Measurements from ENCODE around the gene BAG2. TPM values are rescaled to one million over a fixed set of nuclear protein-coding genes. Genes with fewer than 3 reads are reported as not detected.

BAG2 gene
- total RNA-seq (2013): 0.31 TPM
- polyA plus RNA-seq: under 1 TPM; 0.09 to 0.21 (median 0.20) TPM
- 0.16 and 0.28 TPM in 2 replicates for polyA minus RNA-seq
- 1.0 to 4.5 (median 3.3) reads per million in 11 experiments for total RNA-seq

GRCh38 chr6:57172136-57173055 is at the start of gene BAG2:
Gene BAG2 (plus strand): TSS chr6:57172326. CDS start chr6:57172698, 372 bp downstream.
- Mint-ChIP-seq H3K27me3 (ENCODE audit: low read depth in 3 of 3) (peaks cover 6 to 10% (median 7%) of the 10 kb centered on the region in 3 donors), H3K36me3 (peaks cover 5 to 9% of the 10 kb centered on the region in 2 donors), H3K4me3 (peak within 1 kb of the TSS; percentile 88 to 96), H3K9me3 (peaks cover 0 to 1% (median 0%) of the 10 kb centered on the region in 7 donors), H3K4me1 (peaks cover 20% of the 10 kb centered on the region), H3K27ac (peak within 1 kb of the TSS in 6 of 7 donors; percentile 34 to 80 (median 64))
- intact Hi-C loops (cut with micrococcal nuclease): no loop called here
- H3K4me1 ChIP-seq (ENCODE audit: control insufficient read depth in 1 of 2, insufficient read depth in 2 of 2, low read length in 2 of 2): peaks cover 8 to 15% of the 10 kb centered on the region in 2 donors
- peak within 1 kb of the TSS; percentile 48 to 82 (median 50) for H3K4me3 ChIP-seq (replicated peaks in 1 of 3; ENCODE audit: low read depth in 2 of 3, low read length in 3 of 3)
- H3K36me3 ChIP-seq (replicated peaks in 1 of 2; ENCODE audit: control insufficient read depth in 1 of 2, insufficient read depth in 2 of 2, low read length in 2 of 2): peaks cover 4 to 5% of the 10 kb centered on the region in 2 donors
- peak within 1 kb of the TSS; percentile 67 for H3K9ac ChIP-seq (ENCODE audit: insufficient read depth, low read length, poor library complexity, severe bottlenecking)
- peaks cover 8% of the 10 kb centered on the region for H3K79me2 ChIP-seq (ENCODE audit: insufficient read depth, low read length)
- peak within 1 kb of the TSS; percentile 88 for H3K4me2 ChIP-seq (replicated peaks; ENCODE audit: extremely low read depth, low read length, poor library complexity, severe bottlenecking)
- H3K27ac ChIP-seq (ENCODE audit: low read depth in 1 of 2, low read length in 2 of 2): peak within 1 kb of the TSS in 1 of 2 donors; percentile 23
- under 1% methylated on average over 85 of the region's 97 CpGs for WGBS (ENCODE audit: insufficient coverage)
- TF ChIP-seq CTCF (IDR thresholded peaks at IDR 0.05): no peak
- peak within 1 kb of the TSS; percentile 91 for H2AFZ ChIP-seq (ENCODE audit: insufficient read depth, low read depth, low read length, poor library complexity, severe bottlenecking)
- H3K27me3 ChIP-seq (ENCODE audit: control insufficient read depth in 2 of 2, insufficient read depth in 2 of 2, low read length in 2 of 2): peaks cover 4 to 12% of the 10 kb centered on the region in 2 donors
- no peaks in the 10 kb centered on the region for H4K20me1 ChIP-seq (ENCODE audit: insufficient read depth, low read length)
- no peaks in the 10 kb centered on the region for H3K9me3 ChIP-seq (replicated peaks in 1 of 2; ENCODE audit: control insufficient read depth in 1 of 2, insufficient read depth in 1 of 2, low read length in 2 of 2)
- DNase-seq: peak; percentile 49 to 58 (median 54)

GRCh38 chr6:57123111-57123510 is 49.0 kb upstream of the BAG2 start:
- no peak overlapping the region for H3K4me3 Mint-ChIP-seq
- Histone ChIP-seq H3K4me1 (ENCODE audit: control insufficient read depth in 1 of 2, insufficient read depth in 2 of 2, low read length in 2 of 2) (no peaks in the 10 kb centered on the region), H3K27ac (ENCODE audit: low read depth in 1 of 2, low read length in 2 of 2) (no peak overlapping the region), H3K4me2 (replicated peaks; ENCODE audit: extremely low read depth, low read length, poor library complexity, severe bottlenecking) (no peak overlapping the region), H3K9ac (ENCODE audit: insufficient read depth, low read length, poor library complexity, severe bottlenecking) (no peak overlapping the region), H3K79me2 (ENCODE audit: insufficient read depth, low read length) (peaks cover 3% of the 10 kb centered on the region), H3K9me3 (replicated peaks in 1 of 2; ENCODE audit: control insufficient read depth in 1 of 2, insufficient read depth in 1 of 2, low read length in 2 of 2) (no peaks in the 10 kb centered on the region), H2AFZ (ENCODE audit: insufficient read depth, low read depth, low read length, poor library complexity, severe bottlenecking) (no peak overlapping the region), H3K27me3 (ENCODE audit: control insufficient read depth in 2 of 2, insufficient read depth in 2 of 2, low read length in 2 of 2) (no peaks in the 10 kb centered on the region), H3K4me3 (replicated peaks in 1 of 3; ENCODE audit: low read depth in 2 of 3, low read length in 3 of 3) (no peak overlapping the region), H4K20me1 (ENCODE audit: insufficient read depth, low read length) (peaks cover 11% of the 10 kb centered on the region), H3K36me3 (replicated peaks in 1 of 2; ENCODE audit: control insufficient read depth in 1 of 2, insufficient read depth in 2 of 2, low read length in 2 of 2) (peaks cover 2 to 24% of the 10 kb centered on the region in 2 donors)
- H3K27me3 Mint-ChIP-seq (ENCODE audit: low read depth in 3 of 3): peaks cover 0 to 2% (median 1%) of the 10 kb centered on the region in 3 donors
- no CpG with 5 or more reads among the region's 1 CpG for WGBS (ENCODE audit: insufficient coverage)
- no peak overlapping the region for H3K27ac Mint-ChIP-seq
- no peak for DNase-seq
- peaks cover 0 to 2% (median 0%) of the 10 kb centered on the region in 7 donors for H3K9me3 Mint-ChIP-seq
- H3K36me3 Mint-ChIP-seq: peaks cover 31 to 34% of the 10 kb centered on the region in 2 donors
- TF ChIP-seq CTCF (IDR thresholded peaks at IDR 0.05): no peak
- H3K4me1 Mint-ChIP-seq: no peaks in the 10 kb centered on the region
- intact Hi-C loops (cut with micrococcal nuclease): no loop called here
